HG02840 (cell line): ENCODE data around the gene FAHD1.

Experiments used
- ATAC-seq: cut with Tn5 transposase; IDR thresholded peaks from one replicate; pipeline ENCODE4 v1.9.1; 2021; ENCODE audit warnings: mild to moderate bottlenecking, moderate library complexity, moderate number of reproducible peaks; ENCODE audit not compliant: unreplicated experiment, low FRiP score

Gene FAHD1

DNA sequence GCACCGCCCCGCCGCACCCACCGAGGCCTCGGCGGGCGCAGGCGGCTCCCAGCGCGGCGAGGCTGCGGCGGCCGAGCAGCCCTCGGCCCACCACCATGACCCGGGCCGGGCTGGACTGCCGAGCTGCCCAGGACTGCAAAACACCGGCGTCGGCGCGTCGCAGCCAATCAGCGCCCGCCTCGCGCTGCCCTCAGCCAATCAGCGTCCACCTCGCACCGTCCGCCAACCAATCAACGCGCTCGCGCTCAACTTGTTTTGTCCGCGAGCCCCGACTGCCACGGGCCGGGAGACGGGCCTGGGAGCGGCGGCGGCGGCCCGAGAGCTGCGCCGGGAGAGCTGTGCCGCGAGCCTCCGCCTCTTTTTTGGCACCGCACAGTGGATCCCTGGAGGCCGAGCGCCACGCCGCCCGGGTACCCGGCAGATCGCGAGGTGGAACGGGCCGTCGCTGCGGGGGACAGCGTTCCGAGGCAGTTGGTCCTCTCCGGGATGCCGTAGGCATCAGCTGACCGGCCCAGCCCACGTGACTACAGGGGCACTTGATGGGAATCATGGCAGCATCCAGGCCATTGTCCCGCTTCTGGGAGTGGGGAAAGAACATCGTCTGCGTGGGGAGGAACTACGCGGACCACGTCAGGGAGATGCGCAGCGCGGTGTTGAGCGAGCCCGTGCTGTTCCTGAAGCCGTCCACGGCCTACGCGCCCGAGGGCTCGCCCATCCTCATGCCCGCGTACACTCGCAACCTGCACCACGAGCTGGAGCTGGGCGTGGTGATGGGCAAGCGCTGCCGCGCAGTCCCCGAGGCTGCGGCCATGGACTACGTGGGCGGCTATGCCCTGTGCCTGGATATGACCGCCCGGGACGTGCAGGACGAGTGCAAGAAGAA, at the start of gene FAHD1, which contains the start of gene HAGH:
FAHD1 (plus strand) TSS at position 516 of the 883 bp plus-strand sequence; CDS start at position 549, 33 bp downstream.
HAGH (minus strand) TSS at position 135 of the 883 bp plus-strand sequence; CDS start at position 97, 38 bp downstream.
- peak; percentile 85 for ATAC-seq

DNA sequence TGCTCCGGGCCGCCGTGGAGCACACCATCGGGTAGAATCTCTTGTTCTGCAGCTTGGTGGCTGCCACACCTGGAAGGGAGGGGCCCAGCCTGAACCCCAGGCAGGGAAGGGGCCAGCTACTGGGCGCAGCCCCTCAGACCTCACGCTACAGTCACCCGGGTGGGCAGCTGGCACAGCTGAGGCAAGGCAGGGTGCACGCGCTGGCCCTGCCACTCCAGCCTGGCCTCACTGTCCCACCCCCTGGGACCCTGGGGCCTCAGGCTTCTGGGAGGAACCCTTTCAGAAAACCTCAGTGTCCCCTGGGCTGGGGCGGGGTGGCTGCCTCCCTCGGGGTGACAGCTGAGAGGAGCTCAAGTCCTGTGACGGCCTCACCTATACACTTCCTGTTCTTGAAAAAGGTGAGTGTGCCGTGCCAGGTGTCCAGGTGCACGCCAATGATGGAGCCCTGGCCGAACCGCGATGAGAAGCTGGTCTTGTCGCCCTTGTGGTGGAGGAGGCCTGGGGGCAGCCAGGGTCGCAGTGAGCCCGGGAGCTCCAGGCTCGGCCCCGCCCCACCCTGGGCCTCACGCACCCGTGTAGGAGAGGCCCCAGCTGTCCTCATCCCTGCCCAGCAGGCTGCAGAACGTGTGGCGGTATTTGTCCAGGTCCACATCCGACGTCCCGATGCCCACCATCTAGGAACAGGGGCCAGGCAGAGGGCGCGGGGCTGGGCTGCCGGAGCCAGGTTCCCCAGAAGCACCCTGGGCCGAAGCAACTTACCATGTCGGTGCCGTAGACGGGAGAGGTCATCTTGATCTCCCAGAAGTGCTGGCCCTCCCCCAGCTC, 49.4 kb upstream of the FAHD1 start:
- ATAC-seq: no peak

DNA sequence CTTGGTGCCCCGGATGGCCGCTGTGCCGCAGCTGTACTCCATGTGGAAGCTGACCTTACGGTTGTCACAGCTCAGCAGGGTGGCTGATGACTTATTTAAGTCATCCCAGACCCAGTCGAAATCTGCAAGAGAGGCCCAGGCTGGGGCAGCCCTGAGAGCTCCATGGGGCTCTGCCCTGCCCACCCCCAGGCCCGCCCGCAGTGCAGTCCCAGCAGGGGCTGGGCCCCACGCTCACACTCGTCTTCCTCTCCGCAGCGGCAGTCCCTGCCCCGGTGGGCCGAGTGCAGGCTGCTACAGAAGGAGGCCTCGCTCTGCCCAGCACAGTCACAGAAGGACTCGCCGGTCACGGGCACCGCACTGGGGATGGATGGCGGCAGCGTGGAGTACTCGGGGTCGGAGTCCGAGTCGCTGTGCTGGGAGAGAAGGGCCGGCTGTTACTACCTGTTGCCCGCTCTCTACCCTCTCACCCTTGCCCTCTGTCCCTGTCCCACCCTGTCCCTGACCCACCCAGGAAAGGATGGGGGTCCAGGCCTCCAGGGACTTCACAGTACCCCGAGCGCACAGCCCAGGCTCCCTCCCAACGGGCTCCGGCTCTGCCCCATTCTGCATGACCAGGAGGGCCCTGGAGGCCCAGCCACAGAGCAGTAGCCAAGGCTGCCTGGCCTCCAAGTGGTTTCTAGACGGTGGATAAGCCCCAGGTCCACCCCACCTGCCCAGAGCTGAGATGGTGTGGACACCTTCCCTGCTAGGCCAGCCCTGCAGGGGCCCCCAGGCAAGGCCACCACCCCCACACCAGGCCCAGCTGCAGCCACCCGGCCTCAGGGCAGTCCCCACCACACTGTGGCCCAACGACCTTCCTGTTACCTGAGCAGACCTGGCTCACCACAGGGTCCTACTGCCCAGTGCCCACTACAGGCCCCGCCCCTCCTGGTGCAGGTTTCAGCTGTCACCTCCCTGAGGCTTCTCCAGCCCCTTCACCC, 48.5 kb upstream of the FAHD1 start:
- no peak for ATAC-seq

DNA sequence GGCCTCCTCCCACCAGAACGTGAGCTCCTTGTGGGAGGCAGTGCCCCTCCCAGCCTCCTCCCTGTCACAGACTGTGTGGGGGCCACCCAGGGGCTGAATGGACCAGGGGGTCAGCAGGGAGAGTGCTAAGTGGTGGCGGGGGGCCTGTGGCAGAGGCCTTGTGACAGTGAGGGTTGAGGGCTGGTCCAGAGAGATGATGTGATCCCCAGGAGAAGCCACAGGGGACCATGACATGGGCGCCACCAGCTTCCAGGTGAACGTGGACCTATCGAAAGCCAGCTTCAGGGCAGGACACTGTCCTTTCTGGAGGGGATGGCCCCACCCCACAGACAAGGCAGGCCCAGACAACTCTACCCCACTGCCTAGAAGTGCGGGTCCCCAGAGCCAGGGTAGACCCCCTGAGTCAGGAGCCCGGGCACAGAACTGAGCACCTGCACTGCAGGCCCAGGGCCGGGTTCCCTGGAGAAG, 47.7 kb upstream of the FAHD1 start:
- ATAC-seq: no peak

DNA sequence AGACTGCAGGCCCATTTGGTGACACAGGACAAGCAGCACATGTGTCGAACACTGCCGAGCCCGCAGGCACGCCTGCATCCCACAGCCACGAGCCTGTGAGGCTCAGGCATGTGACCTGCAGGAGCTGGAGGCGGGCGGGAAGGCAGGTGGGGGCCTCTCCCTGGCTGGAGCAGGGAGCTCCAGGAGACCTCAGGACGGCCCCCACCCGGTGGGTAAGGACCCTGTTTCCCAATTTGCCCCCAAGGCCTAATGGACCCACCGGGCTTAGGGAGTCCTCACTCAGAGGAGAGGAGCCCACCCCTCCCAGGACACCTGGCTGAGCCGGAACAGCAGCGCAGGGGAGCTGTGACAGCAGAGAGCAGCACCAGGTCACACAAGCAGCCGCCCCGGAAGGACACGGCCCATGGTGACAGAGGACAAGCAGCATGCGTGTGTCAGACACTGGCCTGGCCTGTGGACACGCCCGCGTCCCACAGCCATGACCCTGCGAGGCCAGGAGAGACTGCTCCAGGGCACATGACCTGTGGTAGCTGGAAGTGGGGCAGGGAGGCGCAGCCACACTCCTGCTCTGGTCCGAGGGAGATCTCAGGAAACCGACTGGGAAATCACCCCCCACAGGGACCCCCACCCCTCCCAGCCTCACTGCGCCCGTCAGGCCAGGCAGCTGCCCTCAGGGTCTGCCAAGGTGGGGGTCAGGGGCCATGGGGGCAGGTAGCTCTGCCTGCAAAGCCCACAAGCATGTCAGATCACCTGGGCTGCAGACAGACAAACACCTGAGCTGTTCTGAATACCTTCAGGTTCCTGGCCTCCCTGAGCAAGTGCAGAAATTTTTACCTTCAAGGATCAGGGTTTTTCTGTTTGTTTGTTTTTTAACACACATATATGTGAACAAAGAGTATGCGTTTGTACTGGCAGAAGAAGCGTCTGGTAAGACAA, 47.0 kb upstream of the FAHD1 start:
- no peak for ATAC-seq

DNA sequence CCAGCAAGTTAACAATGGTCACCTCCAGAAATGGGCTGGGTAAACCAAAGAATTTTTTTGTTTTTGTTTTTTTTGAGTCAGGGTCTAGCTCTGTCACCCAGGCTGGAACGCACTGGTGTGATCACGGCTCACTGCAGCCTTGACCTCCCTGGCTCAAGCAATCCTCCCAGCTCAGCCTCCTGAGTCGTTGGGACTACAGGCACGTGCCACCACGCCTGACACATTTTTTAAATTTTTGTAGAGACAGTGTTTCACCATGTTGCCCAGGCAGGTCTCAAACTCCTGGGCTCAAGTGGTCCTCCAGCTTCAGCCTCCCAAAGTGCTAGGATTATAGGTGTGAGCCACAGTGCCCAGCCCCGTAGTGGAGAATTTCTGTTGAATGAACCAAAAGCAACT, 46.3 kb upstream of the FAHD1 start:
- ATAC-seq: no peak

DNA sequence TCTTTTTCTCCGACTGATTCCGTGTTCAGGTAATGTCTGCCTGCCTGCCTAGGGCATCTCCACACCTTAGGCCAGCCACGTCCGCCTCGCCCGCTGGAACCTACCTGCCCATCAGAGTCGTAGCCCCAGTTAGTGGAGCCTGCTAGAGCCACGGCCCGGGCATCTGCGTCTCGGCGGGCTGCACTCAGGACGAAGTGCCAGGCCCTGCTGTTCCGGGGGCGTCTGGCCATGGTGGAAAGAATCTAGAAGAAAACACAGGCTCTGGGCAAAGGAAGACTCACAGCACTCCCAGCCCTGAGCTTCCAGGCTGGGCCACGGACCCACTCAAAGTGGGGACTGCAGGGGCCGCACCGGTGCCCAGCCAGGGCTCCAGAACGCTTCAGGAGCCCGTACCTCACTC, 45.8 kb upstream of the FAHD1 start:
- ATAC-seq: no peak

DNA sequence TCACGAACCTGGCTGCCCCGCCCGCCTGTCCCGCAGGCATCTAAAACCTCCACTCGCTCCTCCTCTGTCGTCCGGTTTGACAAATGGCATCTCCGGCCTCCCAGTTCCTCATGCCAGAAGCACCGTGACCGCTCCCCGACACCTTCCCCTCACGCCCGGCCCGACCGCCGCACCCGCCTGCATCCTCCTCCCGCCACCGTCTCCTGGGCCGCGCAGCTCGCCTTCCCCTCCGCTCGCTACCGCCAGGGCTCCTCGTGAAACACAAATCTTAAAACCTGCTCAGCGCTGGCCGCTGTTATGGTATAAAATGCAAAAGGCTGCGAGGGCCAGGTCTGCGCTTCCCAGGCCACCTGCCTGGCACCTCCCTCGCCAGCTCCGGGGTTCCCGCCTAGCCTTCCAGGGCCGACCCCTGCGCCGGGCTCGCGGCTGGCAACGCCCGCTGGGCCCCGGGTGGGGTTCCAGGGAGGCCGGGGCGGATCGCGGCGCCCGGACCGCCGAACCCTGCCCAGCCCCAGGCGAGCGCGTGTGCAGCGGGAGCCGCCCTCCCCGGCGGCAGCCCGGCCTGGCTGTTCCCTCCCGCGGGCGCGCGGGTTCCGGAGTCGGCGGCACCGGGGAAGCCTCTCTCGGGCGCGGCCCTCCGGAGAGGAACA, 45.1 kb upstream of the FAHD1 start:
- ATAC-seq: peak; percentile 11

DNA sequence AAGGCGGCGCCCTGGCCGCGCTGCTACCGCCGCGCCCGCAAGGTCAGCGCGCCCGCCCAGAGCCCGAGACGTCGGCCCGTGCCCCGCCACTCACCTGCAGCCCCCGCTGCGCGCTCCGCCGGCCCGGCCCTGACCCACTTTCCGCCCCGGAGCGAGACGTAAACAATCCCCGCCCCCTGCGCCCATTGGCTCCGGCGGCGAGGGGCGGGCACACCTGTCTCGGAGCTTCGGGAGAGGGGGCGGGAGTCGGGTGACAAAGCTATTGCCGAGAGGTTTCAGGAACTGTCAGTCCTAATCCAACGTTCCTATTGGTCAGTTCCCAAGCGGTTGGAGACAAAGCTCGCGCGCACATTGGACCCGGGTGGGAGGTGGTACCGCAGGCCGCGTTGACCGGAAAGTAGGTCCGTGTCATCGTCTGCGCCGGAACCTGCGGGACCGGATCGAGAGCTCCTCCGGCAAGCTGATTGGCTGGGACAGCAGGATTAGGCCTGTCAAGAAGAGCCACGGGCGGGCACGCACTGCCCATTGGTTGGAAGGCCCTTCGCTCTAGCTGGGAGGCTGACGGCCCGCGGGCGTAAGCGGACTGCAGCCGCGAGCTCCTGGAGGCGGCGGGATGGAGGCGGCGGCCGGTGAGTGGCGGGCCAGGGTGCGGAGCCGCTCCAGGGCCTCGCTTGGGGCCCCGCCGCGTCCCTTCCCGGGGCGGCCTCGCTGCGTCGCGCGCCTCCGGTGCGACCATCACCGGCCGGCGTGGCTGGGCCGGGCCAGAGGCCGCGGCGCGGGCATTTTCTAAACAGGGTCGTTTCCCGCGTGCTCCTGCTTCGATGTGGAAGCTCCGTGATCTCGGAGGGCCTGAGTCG, 44.4 kb upstream of the FAHD1 start, which contains the start of the genes NUBP2 and SPSB3:
NUBP2 (plus strand) TSS at position 553 of the 857 bp plus-strand sequence; CDS start at position 614, 61 bp downstream.
SPSB3 (minus strand) TSS at position 164 of the 857 bp plus-strand sequence. CDS start 1,088 bp downstream, outside the sequence.
- ATAC-seq: peak; percentile 78

DNA sequence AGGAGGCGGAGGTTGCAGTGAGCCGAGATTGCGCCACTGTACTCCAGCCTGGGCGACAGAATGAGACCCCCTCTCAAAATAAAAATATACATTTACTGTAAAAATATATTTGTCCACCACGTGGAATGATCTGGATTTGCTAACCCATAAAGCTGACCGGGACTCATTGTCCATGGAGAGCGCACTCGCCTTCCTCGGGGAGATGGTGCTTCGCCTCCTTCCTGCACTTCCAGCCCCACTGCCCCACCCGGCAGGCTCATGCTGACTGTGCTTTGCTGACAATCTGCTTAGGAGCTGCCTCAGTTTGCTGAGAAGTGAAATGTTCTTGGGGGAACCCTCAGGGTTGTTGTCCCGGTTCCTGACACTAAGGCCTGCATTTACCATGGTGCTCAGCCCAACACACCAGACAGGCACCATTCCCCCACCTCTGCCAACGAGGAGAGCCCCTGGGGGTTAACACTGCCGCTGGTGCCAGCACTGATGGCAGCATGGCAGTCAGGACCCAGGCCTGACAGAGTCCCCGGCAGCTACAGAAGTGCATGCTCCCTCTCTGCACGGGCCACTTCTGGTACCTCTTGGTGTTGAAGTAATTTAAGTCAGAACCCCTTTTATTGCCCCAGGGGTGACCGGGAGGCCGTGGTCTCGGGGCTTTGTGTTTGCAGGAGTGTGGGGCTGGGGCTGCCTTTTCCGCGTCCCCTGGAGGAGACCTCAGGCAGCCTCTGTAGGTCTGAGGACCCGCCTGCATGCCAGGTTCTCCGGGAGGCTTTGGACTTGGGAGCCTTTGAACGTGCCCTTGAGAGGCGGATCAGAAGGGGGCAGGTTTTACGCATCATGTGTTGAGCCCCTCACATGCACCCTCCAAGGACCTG, 41.8 kb upstream of the FAHD1 start:
- ATAC-seq: no peak

DNA sequence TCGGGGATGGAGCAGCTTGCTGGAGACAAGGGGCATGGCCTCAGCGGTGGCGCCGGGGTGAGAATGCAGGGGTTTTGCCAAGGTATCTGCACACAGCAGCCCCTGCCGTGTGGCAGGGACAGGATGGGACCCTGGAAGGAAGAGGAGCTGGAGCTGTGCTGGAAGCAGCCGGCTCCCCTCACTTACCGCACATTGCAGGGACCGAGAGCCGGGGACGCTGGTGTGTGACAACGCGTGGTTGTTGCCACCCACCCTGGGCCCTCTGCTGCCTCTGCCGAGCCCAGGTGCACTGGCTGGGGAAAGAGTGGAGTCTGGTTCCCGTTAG, 41.2 kb upstream of the FAHD1 start:
- no peak for ATAC-seq

DNA sequence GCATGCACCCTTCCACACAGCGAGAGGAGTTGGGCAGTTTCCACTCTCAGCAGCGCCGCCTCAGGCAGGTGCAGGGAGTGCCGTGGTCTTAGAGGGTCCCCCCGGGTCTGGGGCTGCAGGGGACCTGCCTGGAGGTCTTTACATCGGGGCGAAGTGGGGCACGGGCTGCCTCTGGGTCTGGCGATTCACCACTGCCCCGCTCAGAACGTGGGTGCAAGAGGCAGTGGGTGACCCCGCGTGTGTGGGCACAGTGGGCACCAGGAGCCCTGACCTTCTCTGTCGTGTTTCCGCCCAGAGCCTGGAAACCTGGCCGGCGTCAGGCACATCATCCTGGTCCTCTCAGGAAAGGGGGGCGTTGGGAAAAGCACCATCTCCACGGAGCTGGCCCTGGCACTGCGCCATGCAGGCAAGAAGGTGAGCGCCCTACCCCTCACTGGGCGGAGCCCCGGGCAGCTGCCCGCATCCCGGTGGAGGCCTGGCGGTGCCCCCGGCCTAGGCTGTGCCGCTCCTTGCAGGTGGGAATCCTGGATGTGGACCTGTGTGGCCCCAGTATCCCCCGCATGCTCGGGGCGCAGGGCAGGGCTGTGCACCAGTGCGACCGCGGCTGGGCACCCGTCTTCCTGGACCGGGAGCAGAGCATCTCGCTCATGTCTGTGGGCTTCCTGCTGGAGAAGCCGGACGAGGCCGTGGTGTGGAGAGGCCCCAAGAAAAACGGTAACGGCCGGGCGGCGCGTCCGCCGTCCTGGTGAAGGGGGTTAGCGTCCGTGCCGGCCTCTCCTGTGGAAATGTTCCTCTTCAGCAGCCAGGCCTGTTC, 40.6 kb upstream of the FAHD1 start:
- no peak for ATAC-seq

DNA sequence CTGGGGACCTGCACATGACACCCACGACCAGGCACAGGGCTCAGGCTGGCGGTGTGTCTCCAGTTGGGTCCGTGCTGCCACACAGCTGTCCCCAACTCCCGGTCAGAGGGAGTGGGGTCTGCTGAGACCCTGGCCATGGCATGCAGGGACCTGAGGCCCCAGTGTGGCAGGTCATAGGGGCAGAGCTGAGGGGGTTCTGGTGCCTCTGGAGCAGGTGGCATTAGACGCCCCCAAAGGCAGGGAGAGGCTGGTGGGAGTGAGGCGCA, 40.0 kb upstream of the FAHD1 start:
- ATAC-seq: no peak

DNA sequence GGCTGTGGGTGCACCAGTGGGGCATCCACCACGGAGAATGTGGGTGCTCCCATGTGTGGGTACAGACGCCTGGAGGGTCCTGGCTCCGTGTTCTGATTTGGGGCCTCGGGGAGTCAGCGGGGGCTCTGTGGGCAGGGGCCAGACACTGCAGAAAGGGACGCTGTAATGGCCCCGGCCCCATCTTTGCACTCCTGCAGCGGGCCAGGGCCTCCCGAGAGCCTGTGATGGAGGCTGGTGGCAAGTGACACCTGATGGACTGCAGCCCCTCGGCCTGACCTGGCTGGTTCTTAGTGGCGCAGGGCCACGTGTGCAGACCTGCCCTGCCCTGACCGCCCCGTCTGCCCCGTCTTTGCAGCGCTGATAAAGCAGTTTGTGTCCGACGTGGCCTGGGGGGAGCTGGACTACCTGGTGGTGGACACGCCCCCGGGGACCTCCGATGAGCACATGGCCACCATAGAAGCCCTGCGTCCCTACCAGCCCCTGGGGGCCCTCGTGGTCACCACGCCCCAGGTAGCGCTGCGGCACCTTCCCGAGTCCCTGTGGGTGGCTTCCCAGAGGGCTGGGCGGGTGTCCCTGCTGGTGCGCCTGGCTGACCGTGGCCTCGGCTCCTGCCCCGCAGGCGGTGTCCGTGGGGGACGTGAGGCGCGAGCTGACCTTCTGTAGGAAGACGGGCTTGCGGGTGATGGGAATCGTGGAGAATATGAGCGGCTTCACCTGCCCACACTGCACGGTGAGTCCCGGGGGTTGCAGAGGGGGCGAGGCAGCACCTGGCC, 39.5 kb upstream of the FAHD1 start:
- ATAC-seq: no peak

DNA sequence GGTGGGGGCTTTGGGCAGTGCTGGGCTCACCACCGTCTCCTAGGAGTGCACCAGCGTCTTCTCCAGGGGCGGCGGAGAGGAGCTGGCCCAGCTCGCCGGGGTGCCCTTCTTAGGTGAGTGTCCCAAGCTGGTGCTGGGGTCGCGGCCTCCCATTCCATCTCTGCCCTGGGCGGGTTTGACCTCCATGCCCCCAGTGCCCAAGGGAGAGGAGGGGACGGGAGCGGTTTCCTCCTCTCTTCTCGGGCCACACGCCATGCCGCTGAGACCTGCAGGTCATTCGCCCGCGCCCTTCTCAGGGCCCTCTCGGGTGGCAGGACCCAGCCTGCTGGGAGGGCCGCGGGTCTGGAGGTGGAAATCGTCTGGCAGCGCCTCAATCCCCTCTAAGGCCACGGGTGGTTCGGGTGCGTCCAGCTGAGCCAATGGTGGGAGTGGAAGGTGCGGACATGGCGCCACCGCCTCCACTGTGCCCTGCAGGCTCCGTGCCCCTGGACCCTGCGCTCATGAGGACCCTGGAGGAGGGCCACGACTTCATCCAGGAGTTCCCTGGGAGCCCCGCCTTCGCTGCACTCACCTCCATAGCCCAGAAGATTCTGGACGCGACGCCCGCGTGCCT, 38.8 kb upstream of the FAHD1 start:
- no peak for ATAC-seq
